Measurements from ENCODE around the gene UNC13D. TPM values are rescaled to one million over a fixed set of nuclear protein-coding genes. Genes with fewer than 3 reads are reported as not detected.

UNC13D gene
- total and polyA plus RNA-seq, 9 of the 15 experiments (the other 6 are each of a cell fraction or from before 2014, with no cell fraction given) = 0.86 to 244 (median 69.2) TPM

DNA sequence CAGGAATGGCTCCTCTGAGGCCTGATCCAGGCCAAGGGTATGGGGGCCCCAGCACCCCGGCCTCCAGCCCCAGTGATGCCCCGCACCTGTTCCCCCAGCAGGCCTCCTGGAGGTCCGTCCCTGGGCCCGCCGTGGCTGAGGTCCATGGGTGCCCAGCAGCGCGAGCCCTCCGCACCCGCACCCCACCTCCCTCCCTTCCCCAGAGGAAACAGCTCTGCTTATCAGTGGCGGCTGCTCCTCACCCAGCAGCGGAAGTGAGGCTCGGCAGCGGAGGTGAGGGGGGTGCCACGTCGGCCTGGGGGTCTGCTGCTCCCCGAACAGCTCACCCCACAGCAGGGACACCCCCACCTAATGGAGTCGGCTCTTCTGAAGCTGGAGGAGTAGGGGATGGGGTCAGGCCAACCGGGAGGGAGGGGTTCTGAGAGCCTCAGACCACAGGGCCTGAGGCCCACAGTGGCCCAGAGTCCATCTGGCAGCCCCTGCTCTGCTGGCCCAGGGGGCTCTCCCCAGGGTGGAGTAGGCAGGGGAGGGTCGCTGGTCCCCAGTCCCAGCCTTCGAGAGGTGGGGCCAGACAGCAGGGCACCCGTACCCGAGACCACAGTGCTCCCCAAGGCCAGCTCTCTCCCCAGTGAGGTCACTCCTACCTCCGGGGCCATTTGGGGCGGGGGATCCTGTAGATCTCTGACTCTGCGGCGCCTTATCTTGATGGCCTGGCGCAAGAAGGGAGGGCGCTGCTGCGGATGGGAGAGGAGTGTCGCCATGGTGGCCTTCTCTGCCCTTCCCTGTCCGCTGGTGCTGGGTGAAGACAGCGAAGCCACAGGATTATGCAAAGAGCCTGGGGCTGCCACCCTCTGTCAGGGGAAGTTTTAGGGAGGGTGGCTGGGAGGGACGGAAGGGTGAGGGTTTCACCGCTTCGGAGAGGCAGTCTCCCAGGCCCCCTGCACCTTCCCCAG is at the start of gene UNC13D (continued):
- peak in 1 of 2 experiments; percentile 65; a peak in 2 of 4 replicates for TF ChIP-seq RCOR1 (IDR thresholded peaks at IDR 0.05; ENCODE audit: borderline replicate concordance in 1 of 2, low read depth in 2 of 2, low read length in 2 of 2)
- TF ChIP-seq, protein P1, sequence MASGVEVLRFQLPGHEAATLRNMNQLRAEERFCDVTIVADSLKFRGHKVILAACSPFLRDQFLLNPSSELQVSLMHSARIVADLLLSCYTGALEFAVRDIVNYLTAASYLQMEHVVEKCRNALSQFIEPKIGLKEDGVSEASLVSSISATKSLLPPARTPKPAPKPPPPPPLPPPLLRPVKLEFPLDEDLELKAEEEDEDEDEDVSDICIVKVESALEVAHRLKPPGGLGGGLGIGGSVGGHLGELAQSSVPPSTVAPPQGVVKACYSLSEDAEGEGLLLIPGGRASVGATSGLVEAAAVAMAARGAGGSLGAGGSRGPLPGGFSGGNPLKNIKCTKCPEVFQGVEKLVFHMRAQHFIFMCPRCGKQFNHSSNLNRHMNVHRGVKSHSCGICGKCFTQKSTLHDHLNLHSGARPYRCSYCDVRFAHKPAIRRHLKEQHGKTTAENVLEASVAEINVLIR (CRISPR knock-in tag; IDR thresholded peaks at IDR 0.05) = no peak
- TF ChIP-seq ZNF695 (CRISPR knock-in tag; IDR thresholded peaks at IDR 0.05) = no peak
- no peak; the same call in 1 of the 2 replicates for TF ChIP-seq MECOM (CRISPR knock-in tag; IDR thresholded peaks at IDR 0.05)
- TF ChIP-seq, protein P2, sequence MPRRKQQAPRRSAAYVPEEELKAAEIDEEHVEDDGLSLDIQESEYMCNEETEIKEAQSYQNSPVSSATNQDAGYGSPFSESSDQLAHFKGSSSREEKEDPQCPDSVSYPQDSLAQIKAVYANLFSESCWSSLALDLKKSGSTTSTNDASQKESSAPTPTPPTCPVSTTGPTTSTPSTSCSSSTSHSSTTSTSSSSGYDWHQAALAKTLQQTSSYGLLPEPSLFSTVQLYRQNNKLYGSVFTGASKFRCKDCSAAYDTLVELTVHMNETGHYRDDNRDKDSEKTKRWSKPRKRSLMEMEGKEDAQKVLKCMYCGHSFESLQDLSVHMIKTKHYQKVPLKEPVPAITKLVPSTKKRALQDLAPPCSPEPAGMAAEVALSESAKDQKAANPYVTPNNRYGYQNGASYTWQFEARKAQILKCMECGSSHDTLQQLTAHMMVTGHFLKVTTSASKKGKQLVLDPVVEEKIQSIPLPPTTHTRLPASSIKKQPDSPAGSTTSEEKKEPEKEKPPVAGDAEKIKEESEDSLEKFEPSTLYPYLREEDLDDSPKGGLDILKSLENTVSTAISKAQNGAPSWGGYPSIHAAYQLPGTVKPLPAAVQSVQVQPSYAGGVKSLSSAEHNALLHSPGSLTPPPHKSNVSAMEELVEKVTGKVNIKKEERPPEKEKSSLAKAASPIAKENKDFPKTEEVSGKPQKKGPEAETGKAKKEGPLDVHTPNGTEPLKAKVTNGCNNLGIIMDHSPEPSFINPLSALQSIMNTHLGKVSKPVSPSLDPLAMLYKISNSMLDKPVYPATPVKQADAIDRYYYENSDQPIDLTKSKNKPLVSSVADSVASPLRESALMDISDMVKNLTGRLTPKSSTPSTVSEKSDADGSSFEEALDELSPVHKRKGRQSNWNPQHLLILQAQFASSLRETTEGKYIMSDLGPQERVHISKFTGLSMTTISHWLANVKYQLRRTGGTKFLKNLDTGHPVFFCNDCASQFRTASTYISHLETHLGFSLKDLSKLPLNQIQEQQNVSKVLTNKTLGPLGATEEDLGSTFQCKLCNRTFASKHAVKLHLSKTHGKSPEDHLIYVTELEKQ (CRISPR knock-in tag; IDR thresholded peaks at IDR 0.05) = no peak
- TF ChIP-seq HOXB6 (CRISPR knock-in tag; IDR thresholded peaks at IDR 0.05; ENCODE audit: borderline replicate concordance) = no peak
- TF ChIP-seq, protein P3, sequence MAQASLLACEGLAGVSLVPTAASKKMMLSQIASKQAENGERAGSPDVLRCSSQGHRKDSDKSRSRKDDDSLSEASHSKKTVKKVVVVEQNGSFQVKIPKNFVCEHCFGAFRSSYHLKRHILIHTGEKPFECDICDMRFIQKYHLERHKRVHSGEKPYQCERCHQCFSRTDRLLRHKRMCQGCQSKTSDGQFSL (CRISPR knock-in tag; IDR thresholded peaks at IDR 0.05) = peak; percentile 79; the same call in 1 of the 2 replicates
- TF ChIP-seq, protein P3 (tag; IDR thresholded peaks at IDR 0.05) = peak in 1 of 2 experiments; percentile 89; a peak in 3 of 4 replicates
- no peak; the same call in 1 of the 2 replicates for TF ChIP-seq ZBTB7A (IDR thresholded peaks at IDR 0.05; ENCODE audit: borderline replicate concordance, control insufficient read depth, low read depth, low read length)
- no peak for TF ChIP-seq TEAD2 (tag; IDR thresholded peaks at IDR 0.05)
- TF ChIP-seq ARHGAP35 (IDR thresholded peaks at IDR 0.05; ENCODE audit: partially characterized antibody) = no peak
- TF ChIP-seq, protein P4, sequence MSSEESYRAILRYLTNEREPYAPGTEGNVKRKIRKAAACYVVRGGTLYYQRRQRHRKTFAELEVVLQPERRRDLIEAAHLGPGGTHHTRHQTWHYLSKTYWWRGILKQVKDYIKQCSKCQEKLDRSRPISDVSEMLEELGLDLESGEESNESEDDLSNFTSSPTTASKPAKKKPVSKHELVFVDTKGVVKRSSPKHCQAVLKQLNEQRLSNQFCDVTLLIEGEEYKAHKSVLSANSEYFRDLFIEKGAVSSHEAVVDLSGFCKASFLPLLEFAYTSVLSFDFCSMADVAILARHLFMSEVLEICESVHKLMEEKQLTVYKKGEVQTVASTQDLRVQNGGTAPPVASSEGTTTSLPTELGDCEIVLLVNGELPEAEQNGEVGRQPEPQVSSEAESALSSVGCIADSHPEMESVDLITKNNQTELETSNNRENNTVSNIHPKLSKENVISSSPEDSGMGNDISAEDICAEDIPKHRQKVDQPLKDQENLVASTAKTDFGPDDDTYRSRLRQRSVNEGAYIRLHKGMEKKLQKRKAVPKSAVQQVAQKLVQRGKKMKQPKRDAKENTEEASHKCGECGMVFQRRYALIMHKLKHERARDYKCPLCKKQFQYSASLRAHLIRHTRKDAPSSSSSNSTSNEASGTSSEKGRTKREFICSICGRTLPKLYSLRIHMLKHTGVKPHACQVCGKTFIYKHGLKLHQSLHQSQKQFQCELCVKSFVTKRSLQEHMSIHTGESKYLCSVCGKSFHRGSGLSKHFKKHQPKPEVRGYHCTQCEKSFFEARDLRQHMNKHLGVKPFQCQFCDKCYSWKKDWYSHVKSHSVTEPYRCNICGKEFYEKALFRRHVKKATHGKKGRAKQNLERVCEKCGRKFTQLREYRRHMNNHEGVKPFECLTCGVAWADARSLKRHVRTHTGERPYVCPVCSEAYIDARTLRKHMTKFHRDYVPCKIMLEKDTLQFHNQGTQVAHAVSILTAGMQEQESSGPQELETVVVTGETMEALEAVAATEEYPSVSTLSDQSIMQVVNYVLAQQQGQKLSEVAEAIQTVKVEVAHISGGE (CRISPR knock-in tag; IDR thresholded peaks at IDR 0.05) = peak in 1 of 3 experiments; percentile 60; a peak in 1 of 6 replicates
- TF ChIP-seq, protein P5, sequence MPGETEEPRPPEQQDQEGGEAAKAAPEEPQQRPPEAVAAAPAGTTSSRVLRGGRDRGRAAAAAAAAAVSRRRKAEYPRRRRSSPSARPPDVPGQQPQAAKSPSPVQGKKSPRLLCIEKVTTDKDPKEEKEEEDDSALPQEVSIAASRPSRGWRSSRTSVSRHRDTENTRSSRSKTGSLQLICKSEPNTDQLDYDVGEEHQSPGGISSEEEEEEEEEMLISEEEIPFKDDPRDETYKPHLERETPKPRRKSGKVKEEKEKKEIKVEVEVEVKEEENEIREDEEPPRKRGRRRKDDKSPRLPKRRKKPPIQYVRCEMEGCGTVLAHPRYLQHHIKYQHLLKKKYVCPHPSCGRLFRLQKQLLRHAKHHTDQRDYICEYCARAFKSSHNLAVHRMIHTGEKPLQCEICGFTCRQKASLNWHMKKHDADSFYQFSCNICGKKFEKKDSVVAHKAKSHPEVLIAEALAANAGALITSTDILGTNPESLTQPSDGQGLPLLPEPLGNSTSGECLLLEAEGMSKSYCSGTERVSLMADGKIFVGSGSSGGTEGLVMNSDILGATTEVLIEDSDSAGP (CRISPR knock-in tag; IDR thresholded peaks at IDR 0.05) = no peak
- TF ChIP-seq ZNF143 (CRISPR knock-in tag; IDR thresholded peaks at IDR 0.05) = no peak
